HG03342 (cell line): ENCODE measurements around the gene FRRS1L.

Experiments
- ATAC-seq: cut with Tn5 transposase; IDR thresholded peaks from one replicate; pipeline ENCODE4 v1.9.1; 2021; ENCODE audit warnings: mild to moderate bottlenecking, moderate library complexity; ENCODE audit not compliant: unreplicated experiment

Gene FRRS1L, protein sequence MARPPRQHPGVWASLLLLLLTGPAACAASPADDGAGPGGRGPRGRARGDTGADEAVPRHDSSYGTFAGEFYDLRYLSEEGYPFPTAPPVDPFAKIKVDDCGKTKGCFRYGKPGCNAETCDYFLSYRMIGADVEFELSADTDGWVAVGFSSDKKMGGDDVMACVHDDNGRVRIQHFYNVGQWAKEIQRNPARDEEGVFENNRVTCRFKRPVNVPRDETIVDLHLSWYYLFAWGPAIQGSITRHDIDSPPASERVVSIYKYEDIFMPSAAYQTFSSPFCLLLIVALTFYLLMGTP

DNA sequence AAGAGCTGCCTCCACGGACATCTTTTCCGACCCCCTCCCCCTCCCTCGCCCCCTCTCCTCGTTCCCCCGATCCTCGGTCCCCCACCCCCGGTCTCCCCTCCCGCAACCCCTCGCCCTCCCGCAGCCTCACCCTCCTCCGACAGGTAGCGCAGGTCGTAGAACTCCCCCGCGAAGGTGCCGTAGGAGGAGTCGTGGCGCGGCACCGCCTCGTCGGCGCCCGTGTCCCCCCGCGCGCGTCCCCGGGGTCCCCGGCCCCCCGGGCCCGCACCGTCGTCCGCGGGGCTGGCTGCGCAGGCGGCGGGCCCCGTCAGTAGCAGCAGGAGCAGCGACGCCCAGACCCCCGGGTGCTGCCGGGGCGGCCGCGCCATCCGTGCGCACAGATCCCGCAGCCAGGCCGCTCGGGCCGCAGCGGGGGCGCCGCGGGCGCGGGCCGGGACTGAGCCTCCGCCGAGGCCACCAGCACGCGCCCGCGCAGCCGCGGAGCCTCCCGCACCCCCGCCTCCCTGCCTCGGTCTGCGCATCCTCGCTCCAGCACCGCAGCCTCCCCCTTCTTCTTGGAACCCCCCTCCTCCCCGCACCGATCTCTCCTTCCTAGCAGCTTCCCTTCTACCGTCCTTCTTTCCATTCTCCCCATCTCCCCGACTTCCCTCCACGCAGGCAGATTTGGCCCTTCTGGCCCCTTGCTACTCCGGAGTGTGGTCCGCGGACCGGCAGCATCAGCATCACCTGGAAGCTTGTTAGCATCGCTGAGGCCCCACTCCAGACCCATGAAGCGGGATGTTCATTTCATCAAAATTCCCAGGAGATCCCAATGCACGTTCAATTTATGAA, at the start of gene FRRS1L:
Gene FRRS1L, minus strand, starts transcription at position 479 of the 831 bp plus-strand sequence. Its CDS starts 111 bp downstream, at position 368.
- ATAC-seq, result no peak

DNA sequence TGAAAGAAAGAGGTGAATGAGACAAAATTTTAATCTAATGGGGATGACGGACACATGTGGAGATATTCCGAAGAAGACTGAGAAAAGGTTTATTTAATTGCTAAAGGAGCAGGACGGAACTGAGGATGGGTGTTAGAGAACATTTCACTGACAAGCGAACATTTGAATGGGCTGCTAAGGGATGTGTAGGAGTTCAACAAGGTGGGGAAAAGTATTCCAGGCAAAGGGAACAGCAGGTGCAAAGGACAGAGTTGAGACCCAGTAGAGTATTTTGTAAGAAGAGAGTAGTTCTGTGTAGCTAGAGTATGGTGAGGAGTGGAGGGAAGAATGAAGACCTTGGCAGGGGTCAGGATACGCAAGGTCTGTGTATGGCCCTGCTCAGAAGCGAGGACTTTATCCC, 47.4 kb upstream of the FRRS1L start:
- no peak for ATAC-seq

DNA sequence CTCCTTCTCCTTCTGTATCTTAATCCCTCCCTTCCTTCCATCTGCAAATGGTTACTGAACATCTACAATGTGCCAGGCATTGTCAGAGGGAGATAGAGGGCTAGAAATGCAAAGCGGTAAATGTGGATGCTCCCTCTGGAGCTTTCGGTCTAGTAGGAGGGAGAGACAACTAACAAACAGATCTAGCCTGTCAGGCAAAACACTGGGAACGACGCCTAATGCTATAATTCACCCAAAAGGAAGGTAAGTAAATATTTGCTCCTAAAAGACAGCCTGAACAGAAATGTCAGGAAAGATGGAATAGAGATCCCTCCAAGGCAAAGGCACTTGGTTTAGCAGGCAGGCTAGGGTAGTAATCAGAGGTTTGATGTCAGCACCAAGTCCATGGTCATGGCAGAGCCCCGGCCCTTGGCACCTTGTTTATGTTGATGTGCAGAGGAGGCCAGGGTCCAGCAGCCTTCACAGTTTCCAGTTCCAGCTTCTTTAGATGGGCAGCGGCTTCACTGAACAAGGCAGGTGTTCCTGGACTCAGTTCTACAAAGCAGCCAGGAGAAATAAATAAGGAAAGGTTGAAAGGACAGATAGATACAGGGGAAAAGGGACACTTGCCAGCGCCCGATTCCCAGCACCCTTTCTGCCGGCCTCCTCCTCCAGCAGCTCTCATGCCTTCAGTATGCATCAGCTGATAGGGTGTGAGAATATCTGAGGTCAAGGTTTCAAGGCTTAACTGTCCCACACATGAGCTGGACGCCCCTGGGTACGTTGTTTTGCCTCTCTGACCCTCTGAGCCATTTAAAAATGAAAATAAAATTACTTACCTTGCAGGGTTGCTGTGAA, 46.5 kb upstream of the FRRS1L start:
- ATAC-seq, result no peak

DNA sequence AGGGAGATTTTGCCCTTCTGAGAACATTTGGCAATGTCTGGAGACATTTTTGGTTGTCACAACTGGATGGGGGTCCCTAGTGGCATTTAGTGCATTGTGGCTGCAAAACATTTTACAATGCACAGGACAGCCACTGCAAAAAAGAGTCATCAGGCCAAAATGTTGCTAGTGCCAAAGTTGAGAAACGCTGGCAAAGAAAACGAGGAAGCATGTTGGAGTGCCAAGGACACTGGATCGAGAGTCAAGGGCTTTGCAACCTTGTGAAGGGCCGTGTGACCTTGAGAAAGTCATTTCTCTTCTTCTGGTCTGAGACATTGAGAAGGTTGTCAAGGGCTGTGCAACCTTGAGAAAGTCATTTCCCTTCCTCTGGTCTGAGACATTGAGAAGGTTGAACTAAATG, 45.7 kb upstream of the FRRS1L start:
- ATAC-seq, result no peak

DNA sequence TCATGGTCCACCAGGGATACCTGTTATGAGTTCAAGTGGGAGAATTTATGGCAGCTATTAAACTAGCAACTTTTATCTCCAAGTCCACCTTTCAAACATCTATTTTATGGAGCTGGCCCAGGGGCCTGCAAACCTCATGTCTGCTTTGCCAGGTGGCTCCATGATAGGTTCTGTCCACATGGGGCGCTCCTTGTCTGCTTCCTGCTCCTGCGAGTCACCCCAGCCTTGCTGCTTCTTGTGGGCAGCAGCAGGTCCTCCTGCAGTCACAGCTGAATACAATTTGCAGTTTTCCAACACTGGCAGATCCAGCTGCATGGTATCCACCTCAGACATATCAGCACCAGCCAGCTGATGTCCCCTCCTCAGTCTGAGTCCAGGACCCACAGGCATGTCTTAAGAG, 39.6 kb upstream of the FRRS1L start:
- ATAC-seq, result no peak

DNA sequence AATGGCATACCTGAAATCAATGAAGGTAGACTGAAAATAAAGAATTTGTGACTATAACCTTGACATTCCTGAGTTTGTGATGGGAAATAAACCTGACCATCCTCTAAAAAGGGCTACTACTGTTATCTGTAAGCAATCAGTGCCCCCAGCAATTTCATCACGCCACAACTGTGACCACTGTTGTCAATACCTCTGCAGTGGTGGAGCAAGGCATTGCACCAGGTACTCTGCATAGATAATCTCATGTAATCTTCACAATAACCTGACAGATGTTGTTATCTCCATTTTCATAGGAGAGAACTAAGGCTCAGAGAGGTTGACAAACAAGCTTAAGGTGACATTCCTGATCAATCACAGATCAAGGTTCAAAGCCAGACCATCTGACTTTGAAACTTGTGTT, 38.5 kb upstream of the FRRS1L start:
- ATAC-seq, result no peak

DNA sequence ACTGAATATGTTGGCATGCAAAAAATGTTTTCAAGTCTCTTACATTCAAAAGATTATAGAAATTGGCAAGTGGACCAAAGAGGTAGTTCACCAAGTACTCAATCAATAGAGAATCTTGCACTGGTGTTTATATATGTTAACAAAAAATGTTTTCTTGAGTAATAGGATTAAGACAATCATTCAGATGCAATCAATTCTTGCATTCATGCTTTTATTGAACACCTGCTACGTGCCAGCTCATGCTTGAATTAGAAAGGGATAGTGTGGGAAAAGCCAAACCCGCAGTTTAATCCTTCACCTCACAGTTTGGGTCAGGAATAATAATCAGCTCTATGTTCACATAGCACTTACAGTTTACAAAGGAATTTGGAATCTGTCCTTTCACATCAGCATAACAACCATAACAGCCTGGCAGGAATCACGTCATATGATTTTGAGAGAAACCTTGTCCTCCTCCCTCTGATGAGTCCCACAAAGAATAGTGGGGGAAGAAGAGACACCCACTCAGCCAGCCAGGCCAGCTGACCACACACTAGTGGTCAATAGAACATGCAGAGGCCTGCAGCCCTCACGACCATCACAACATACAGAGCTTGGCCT, 36.8 kb upstream of the FRRS1L start:
- ATAC-seq, result no peak

DNA sequence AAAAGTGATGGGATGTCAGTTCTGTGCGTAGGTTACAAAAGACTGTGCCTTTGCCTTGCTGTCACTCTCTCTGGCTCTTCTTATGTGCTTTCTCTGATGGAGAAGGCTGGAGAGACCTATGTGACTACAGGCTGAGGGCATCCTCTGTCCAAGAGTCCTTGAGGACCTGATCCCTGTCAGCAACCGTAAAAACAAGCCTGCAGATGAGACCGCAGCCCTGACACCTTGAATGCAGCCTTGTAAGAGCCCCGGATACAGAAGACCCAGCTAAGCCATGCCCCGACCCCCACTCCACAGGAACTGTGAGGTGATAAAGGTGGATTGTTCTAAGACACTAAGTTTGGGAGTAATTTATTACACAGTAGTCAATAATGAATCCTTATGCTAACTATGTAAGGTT, 32.6 kb upstream of the FRRS1L start:
- no peak for ATAC-seq

DNA sequence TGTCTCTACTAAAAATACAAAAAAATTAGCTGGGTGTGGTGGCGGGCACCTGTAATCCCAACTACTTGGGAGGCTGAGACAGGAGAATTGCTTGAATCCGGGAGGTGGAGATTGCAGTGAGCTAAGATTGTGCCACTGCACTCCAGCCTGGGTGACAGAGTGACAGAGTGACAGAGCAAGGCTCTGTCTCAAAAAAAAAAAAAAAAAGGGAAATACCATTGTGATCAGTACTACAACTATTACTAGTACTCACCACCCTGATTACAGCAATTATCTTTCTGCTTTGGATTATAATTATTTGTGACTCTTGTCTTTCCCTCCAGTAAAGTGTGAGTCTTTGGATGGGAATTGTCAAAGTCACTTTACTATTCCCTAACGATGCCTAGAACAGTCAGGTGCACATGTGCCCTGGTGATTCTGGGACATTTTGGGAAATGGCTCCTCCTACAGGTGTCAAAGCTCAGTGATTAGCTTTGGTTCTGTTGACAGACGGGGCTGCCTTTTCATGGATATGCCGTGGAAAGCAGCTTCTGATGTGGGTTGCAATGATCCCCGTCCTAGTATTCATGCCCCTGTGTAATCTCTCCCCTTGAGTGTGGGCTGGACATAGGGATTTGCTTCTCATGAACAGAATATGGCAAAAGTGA, 31.8 kb upstream of the FRRS1L start:
- no peak for ATAC-seq

DNA sequence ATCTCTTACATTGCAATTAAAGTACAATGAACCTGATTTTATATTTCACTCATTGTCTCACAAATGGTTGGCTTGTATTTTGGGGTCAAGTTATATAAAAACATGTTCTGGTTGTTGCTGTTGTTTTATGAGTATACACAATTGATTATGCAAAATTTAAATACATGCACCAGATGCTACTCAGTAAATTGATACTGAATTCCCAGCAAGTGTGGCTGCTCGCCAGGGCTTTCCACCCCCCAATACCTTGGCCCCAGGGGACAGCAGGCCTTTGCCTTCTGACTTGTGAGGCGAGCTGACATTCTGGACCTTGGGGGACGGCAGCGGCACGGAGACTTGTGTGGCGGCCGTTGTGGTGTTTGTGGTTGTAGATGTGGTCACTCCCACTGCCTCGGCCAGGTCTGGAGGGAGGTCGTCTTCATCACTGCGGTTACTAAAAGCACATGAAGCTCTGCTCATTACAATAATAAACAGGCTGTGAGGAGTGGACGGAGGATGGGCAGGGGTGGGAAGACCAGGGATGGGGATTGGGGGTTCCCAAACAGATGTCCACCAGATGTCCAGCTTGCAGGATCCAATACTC, 27.0 kb upstream of the FRRS1L start:
- ATAC-seq, result no peak

DNA sequence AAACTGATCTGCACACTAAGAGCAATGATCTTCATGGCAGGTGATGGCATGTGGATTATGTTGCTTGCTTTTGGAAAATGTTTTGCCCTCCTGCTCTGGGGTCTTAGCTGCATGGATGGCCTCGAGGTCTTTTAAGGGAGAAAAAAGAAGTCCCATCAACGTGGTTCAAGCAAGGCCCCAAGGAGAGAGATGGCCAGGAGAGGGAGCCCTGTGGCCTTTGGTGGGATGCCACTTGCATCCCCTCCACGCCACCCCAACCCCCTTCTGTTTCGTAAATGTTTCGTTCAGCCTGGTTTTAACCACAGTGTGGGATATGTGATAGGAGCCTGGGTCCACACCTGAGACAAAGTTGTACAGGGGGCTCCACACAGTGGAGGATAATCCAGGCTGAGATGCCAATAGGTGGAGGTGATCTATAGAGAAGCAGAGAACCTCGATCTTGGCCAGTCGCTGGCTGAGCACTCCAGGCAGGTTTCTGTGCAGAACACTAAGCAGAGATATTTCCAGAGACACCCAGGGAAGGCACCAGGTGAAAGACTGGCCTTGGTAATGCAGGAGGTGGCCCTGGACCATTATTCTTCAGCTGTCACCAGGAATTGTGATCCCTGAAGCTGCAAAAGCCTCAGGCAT, 25.8 kb upstream of the FRRS1L start:
- no peak for ATAC-seq

DNA sequence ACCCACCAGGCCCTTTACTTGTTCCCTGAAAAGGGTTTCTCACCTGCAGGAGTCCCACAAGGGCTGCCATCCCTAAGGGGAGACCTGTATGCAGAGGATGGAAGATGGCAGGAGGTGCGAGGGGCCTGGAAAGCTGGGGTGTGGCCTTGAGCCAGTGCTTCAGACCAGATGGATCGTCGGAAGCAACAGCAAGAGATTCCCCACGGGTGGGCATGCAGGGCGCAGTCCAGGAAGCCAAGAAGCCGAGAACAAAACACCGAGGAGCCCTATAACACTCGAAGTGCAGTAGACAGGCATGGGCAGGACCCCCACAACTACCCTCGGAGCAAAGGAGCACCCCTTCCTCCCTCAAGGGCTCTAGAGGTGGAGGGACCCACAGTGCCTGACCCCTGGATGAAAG, 24.7 kb upstream of the FRRS1L start:
- no peak for ATAC-seq

DNA sequence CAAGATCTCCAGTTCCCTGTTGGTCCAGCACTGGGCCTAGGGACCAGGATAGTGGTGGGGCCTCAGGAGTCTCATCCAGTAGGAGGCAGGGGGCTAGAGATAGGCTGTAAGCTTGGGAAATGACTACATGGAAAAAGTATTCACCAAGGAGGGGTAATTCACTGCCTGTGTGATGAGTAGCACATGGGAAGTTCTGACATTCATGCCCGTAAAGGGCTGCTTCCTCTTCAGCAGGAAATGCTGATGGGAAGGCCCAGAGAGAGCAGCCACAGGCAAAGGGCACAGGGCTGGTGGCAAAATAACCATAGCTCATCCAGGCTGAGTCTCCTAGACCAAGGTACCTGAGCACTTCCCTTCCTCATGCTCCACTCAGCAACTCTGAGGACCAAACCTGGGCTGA, 23.1 kb upstream of the FRRS1L start:
- no peak for ATAC-seq

DNA sequence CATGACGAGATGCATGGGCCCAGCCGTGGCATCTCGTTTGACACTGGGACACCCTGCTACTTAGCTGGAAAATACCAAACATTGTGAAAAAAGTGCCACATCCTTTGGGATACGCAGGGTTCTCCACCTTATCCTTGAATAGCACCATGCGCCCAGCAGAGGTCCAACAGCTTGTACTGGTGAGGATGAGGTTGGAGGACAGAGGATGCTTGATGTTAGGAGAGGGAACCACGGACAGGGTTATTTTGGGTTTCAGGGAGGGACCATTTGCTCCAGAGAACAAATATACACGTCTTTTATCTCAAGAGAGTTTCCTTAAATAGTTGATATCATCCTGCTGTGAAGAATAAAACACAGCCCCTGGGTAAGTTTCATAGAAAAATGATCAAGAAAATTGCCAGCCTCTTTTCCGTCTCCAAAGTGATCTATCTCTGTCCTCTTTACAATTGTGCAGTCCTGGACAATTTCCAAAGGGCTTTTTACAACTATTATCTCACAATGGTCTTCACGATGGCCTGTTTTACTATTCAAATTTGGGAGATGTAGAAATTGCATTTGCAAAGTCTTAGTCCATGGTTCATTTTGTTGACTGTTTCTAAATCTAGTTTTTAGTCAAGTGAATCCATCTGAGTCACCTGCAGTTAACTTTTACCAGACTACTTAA, 19.9 kb upstream of the FRRS1L start:
- no peak for ATAC-seq

DNA sequence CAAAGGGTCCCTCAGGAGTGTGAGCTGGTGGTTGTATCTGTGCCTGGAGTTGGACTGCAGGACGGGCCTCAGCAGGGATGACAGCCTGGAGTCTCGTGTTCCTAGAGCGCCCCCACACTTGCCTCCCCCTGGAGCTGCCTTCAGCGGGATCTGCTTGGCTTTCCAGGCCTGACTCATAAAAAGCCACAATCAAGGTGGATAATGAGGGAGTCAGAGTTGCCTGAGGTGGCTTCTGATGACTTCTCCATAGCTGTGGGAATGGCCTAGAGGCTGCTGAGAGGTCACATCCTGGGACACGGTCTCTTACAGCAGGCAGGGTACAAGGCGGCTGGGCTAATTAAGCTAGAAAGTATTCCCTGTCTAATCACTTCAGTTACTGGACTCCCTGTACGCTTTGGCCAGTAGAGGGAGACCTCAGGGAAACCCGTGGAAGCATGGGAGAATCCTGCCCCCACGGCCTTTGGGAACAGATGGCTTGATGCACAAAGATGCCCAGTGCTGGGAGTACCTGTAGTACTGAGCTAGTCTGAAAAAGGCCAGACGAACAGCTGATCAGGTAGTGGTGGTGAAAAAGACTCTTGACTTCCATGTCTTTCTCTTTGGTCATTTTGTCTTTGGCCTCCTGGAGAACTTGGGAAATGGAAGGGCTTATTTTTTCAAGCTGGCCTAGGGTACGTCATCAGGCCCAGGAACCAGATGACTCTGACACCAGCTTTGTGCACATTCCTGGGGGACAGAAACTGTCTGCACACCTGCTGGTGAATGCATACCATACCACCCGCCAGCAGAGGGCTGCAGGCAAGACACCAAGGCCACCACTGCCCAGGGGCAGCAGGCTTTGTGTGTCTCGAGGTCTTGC, 16.1 kb upstream of the FRRS1L start:
- no peak for ATAC-seq

DNA sequence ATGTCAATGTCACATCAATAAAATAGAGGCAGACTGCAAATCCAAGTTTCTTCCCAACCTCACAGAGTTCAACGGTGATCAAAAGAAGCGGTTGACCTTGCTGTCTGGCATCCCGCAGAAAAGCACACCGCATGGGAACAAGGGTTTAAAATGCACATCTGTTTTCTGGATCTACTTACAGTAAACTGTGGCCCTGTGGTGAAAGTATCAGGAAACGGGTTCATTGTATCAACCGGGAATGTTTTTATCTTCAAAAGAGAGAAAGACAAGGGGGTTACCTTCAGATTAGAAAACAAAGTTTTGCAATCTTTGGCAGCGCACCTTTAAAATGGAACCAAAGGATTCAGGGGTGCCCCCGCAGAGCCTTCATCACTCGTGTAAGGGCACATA, 15.5 kb upstream of the FRRS1L start:
- no peak for ATAC-seq

DNA sequence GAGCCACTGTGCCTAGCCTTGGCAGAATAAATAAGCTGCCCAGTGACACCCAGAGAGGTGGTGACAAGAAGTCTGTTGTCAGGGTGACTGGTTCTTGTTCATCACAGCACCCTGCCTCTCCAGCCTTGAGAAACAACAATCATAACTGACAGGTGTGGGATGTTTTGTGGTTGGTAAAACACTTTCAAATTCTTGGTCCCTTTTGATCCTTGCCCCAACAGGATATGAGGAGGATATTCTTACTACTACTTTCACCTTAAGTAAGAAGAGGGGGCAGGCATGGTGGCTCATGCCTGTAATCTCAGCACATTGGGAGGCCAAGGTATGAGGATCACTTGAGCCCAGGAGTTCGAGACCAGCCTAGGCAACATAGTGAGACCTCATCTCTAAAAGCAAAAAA, 14.2 kb upstream of the FRRS1L start:
- ATAC-seq, result peak; percentile 72

DNA sequence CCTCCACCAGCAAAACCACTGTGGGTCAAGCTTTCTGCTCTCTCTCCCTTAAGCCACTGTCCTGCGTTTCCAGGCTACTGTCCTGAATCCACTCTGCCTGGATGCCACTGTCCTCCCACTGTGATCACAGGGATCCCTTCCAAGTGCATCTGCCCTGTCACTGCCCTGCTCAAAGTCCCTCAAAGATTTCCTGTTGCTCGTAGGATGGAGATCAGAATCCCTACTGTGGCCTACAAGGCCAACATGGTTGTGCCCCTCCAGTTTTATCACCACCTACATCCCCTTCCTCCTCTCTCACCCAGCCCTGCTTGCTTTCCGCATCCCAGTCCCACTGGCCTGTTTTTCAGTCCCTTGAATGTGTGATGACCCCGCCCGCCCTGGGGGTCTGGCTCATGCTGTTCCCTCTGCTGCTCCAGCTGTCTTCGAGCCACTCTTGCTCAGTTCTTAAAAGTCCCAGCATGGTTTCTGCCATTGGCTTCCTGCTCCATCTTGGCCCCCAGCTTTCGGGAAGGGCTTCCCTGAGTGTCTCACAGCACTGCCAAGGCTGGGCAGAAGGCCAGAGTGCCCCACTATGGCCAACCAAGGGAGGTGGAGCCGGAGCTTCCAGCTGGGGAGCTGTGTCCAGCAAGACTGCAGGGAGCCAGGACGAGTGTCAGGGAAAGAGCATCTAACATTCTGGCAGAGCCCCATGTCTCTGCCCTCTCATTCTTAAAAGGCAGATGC, 12.9 kb upstream of the FRRS1L start:
- ATAC-seq, result no peak
